ENCODE results near the gene CCDC3. TPM values are rescaled to one million over a fixed set of nuclear protein-coding genes. Genes with fewer than 3 reads are reported as not detected.

CCDC3 gene
- total and polyA plus RNA-seq, 2 of the 4 experiments (the other 2 are of a cell fraction), result 0.29 to 0.36 TPM

GRCh38 chr10:13037832-13038231 is 36.3 kb upstream of the CCDC3 start:
- H3K4ac ChIP-seq (ENCODE audit: low read depth, low read length), result no peak overlapping the region
- no peak overlapping the region for H4K5ac ChIP-seq (ENCODE audit: low read depth, low read length)
- no peak overlapping the region for H4K8ac ChIP-seq (ENCODE audit: low read depth in 2 of 2, low read length in 2 of 2)
- H3K9me3 ChIP-seq (ENCODE audit: control insufficient read depth, insufficient read depth, low read length), result no peaks in the 10 kb centered on the region
- no peak overlapping the region for H3K4me3 ChIP-seq (ENCODE audit: insufficient read depth, low read depth, low read length)
- no peak overlapping the region for H3K23ac ChIP-seq (ENCODE audit: low read depth, low read length)
- no TSS peak for BruUV-seq (replicated peaks)
- no CpG with 5 or more reads among the region's 2 CpGs for WGBS, 2 experiments (ENCODE audit: extremely low coverage in 2 of 2, insufficient read length in 1 of 2)
- H3K56ac ChIP-seq (ENCODE audit: extremely low read depth, insufficient read depth, low read length), result no peak overlapping the region
- no peak overlapping the region for H4K91ac ChIP-seq (ENCODE audit: insufficient read depth, low read depth, low read length)
- ChIA-PET POLR2A (ENCODE audit: unreplicated experiment) (no interaction called here), CTCF (no interaction called here)
- dilution Hi-C loops (cut with HindIII; ENCODE audit: low sequenced_read_pairs, unreplicated experiment), result no loop called here
- TF ChIP-seq RCOR1 (IDR thresholded peaks at IDR 0.05; ENCODE audit: insufficient replicate concordance, low read length) (no peak), NFE2L2 (IDR thresholded peaks at IDR 0.05; ENCODE audit: low read depth, low read length) (no peak), RFX5 (IDR thresholded peaks at IDR 0.05; ENCODE audit: low read depth, low read length) (no peak), MAZ (IDR thresholded peaks at IDR 0.05; ENCODE audit: borderline replicate concordance, low read depth, low read length) (no peak), POLR2A (IDR thresholded peaks at IDR 0.05; ENCODE audit: low read depth, low read length) (no peak), CEBPB (IDR thresholded peaks at IDR 0.05; ENCODE audit: low read depth, low read length) (no peak), MXI1 (IDR thresholded peaks at IDR 0.05; ENCODE audit: borderline replicate concordance, low read depth, low read length) (no peak), RAD21 (IDR thresholded peaks at IDR 0.05; ENCODE audit: low read length) (no peak), USF2 (IDR thresholded peaks at IDR 0.05; ENCODE audit: low read depth, low read length) (no peak), BHLHE40 (IDR thresholded peaks at IDR 0.05; ENCODE audit: low read depth, low read length) (no peak), CHD1 (IDR thresholded peaks at IDR 0.05; ENCODE audit: low read depth, low read length) (no peak), ELK1 (IDR thresholded peaks at IDR 0.05; ENCODE audit: borderline replicate concordance, low read depth, low read length) (no peak)
- H3K4me2 ChIP-seq (ENCODE audit: low read depth, low read length), result no peak overlapping the region
- H4K20me1 ChIP-seq (ENCODE audit: insufficient read depth, low read length), result no peaks in the 10 kb centered on the region
- H2BK120ac ChIP-seq (ENCODE audit: low read depth, low read length), result no peak overlapping the region
- no peaks in the 10 kb centered on the region for H3K79me1 ChIP-seq (ENCODE audit: low read depth in 1 of 2, low read length in 2 of 2)
- intact Hi-C loops (cut with micrococcal nuclease), result no loop called here
- H2BK15ac ChIP-seq (ENCODE audit: low read depth, low read length), result no peak overlapping the region
- H2AFZ ChIP-seq (replicated peaks; ENCODE audit: low read length, poor library complexity), result no peak overlapping the region
- H3K36me3 ChIP-seq (ENCODE audit: control insufficient read depth, insufficient read depth, low read length), result no peaks in the 10 kb centered on the region
- H2BK20ac ChIP-seq (ENCODE audit: low read depth, low read length), result no peak overlapping the region
- H2BK5ac ChIP-seq (ENCODE audit: low read depth, low read length, poor library complexity, severe bottlenecking), result no peak overlapping the region
- H3K27me3 ChIP-seq (ENCODE audit: control insufficient read depth, insufficient read depth, low read length), result peaks cover 11% of the 10 kb centered on the region; the same call in 1 of the 2 replicates
- DNase-seq (no peak), ATAC-seq (ENCODE audit: low read depth) (no peak)
- H3K14ac ChIP-seq (replicated peaks; ENCODE audit: low read depth, low read length), result no peak overlapping the region
- no peak overlapping the region for H3K9ac ChIP-seq (ENCODE audit: low read depth, low read length)
- H3K18ac ChIP-seq (ENCODE audit: low read depth, low read length), result no peak overlapping the region
- in situ Hi-C loops (cut with MboI; ENCODE audit: low sequenced_read_pairs), result no loop called here
- no peaks in the 10 kb centered on the region for H3K9me1 ChIP-seq (ENCODE audit: insufficient read depth, low read length)
- no peak overlapping the region for H2AK9ac ChIP-seq (replicated peaks; ENCODE audit: low read depth, low read length, poor library complexity)
- H3K4me1 ChIP-seq (ENCODE audit: control insufficient read depth, insufficient read depth, low read length), result no peaks in the 10 kb centered on the region
- no peak overlapping the region for H3K27ac ChIP-seq (ENCODE audit: insufficient read depth, low read length)
- no peak overlapping the region for H2AK5ac ChIP-seq (ENCODE audit: low read depth, low read length)
